ENCODE measurements around the gene ADK. TPM values are rescaled to one million over a fixed set of nuclear protein-coding genes. Genes with fewer than 3 reads are reported as not detected.

Gene ADK
- total RNA-seq, 1 donor from 2014 or later, result 13.1 TPM

DNA sequence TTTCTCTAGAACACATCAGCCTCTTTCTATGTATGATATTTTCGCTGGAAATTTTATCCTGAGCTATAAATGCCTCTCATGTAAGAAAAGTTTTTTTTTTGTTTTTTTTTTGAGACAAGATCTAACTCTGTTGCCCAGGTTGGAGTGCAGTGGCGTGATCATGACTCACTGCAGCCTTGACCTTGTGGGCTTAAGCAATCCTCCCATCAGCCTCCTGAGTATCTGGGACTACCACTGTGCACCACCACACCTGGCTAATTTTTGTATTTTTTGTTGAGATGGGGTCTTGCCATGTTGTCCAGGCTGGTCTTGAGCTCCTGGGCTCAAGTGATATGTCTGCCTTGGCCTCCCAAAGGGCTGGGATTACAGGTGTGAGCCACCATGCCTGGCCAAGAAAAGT, 80.4 kb downstream of the ADK start:
- H3K27me3 Mint-ChIP-seq (ENCODE audit: unreplicated experiment), result no peaks in the 10 kb centered on the region
- H3K9me3 Mint-ChIP-seq (ENCODE audit: unreplicated experiment), result no peaks in the 10 kb centered on the region
- H3K4me1 Mint-ChIP-seq (ENCODE audit: unreplicated experiment), result peaks cover 18% of the 10 kb centered on the region
- no peaks in the 10 kb centered on the region for H3K36me3 Mint-ChIP-seq (ENCODE audit: low read depth, unreplicated experiment)
- no peak overlapping the region for H3K27ac Mint-ChIP-seq (ENCODE audit: unreplicated experiment)
- TF ChIP-seq, protein P1, sequence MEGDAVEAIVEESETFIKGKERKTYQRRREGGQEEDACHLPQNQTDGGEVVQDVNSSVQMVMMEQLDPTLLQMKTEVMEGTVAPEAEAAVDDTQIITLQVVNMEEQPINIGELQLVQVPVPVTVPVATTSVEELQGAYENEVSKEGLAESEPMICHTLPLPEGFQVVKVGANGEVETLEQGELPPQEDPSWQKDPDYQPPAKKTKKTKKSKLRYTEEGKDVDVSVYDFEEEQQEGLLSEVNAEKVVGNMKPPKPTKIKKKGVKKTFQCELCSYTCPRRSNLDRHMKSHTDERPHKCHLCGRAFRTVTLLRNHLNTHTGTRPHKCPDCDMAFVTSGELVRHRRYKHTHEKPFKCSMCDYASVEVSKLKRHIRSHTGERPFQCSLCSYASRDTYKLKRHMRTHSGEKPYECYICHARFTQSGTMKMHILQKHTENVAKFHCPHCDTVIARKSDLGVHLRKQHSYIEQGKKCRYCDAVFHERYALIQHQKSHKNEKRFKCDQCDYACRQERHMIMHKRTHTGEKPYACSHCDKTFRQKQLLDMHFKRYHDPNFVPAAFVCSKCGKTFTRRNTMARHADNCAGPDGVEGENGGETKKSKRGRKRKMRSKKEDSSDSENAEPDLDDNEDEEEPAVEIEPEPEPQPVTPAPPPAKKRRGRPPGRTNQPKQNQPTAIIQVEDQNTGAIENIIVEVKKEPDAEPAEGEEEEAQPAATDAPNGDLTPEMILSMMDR (IDR thresholded peaks at IDR 0.05; ENCODE audit: unreplicated experiment), result no peak
- DNase-seq (ENCODE audit: low spot score), result no peak
- H3K4me3 Mint-ChIP-seq (ENCODE audit: unreplicated experiment), result no peak overlapping the region

DNA sequence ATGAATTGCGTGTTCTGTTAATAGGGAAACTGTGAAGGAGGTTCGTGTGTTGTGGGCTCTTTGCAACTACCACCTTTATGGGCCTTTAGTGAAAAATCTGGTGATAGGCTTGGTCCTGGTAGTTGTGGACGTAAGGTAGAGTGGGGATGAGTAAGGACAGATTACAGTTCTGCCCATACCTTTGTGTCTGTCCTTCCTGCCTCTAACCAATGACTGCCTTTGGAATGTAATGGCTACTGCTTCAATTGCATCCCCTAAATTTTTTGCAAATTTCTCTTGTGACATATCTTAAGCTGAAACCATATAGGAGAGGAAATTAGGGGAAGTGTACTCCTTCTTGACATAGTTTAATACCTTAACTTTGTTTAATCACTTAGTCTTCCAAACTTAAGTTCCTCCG, 82.3 kb downstream of the ADK start:
- H3K9me3 Mint-ChIP-seq (ENCODE audit: unreplicated experiment), result no peaks in the 10 kb centered on the region
- H3K27me3 Mint-ChIP-seq (ENCODE audit: unreplicated experiment), result no peaks in the 10 kb centered on the region
- no peak for DNase-seq (ENCODE audit: low spot score)
- TF ChIP-seq, protein P1 (IDR thresholded peaks at IDR 0.05; ENCODE audit: unreplicated experiment), result no peak
- peak overlapping the region; percentile 77 for H3K27ac Mint-ChIP-seq (ENCODE audit: unreplicated experiment)
- H3K36me3 Mint-ChIP-seq (ENCODE audit: low read depth, unreplicated experiment), result no peaks in the 10 kb centered on the region
- no peak overlapping the region for H3K4me3 Mint-ChIP-seq (ENCODE audit: unreplicated experiment)
- H3K4me1 Mint-ChIP-seq (ENCODE audit: unreplicated experiment), result peaks cover 15% of the 10 kb centered on the region

DNA sequence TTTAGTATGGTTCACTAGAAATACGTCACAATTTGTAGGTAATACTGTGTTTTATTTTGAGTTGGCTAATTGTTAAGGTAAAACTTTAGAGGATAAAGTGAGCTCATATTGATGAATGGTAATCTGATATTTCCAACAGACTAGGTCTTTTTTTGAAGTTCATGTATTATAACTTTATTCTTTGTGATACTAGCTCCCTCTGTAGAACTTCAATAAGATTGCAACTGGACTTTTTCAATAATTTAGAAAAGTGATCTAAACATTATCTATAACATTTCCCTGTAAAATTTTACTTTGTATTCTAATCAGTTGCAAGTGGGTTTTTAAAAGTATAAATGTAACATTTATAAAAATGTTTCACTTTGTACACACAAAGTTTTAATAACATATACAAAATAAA, 83.5 kb downstream of the ADK start:
- Mint-ChIP-seq H3K4me3 (ENCODE audit: unreplicated experiment) (no peak overlapping the region), H3K9me3 (ENCODE audit: unreplicated experiment) (no peaks in the 10 kb centered on the region), H3K27me3 (ENCODE audit: unreplicated experiment) (no peaks in the 10 kb centered on the region), H3K36me3 (ENCODE audit: low read depth, unreplicated experiment) (no peaks in the 10 kb centered on the region), H3K4me1 (ENCODE audit: unreplicated experiment) (peaks cover 12% of the 10 kb centered on the region), H3K27ac (ENCODE audit: unreplicated experiment) (no peak overlapping the region)
- DNase-seq (ENCODE audit: low spot score), result no peak
- TF ChIP-seq, protein P1 (IDR thresholded peaks at IDR 0.05; ENCODE audit: unreplicated experiment), result peak; percentile 11

DNA sequence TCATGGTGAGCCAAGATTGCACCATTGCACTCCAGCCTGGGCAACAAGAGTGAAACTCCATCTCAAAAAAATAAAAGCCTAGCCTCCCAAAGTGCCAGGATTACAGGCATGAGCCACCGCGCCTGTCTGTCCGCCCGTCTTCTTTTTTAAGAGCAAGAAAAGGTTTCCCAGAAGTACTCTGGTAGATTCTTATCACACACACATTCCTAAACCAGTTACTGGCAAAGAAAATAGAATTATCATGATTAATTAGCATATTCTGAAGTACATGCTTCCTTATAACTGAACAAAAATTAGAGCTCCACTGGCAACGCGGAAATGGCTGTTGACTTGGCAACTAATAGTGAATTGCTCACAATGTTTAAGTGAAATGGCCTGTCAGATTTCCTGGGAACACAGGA, 87.0 kb downstream of the ADK start:
- Mint-ChIP-seq H3K4me3 (ENCODE audit: unreplicated experiment) (no peak overlapping the region), H3K27me3 (ENCODE audit: unreplicated experiment) (no peaks in the 10 kb centered on the region), H3K27ac (ENCODE audit: unreplicated experiment) (no peak overlapping the region), H3K36me3 (ENCODE audit: low read depth, unreplicated experiment) (peaks cover 2% of the 10 kb centered on the region), H3K9me3 (ENCODE audit: unreplicated experiment) (no peaks in the 10 kb centered on the region), H3K4me1 (ENCODE audit: unreplicated experiment) (peaks cover 11% of the 10 kb centered on the region)
- no peak for DNase-seq (ENCODE audit: low spot score)
- TF ChIP-seq, protein P1 (IDR thresholded peaks at IDR 0.05; ENCODE audit: unreplicated experiment), result no peak

DNA sequence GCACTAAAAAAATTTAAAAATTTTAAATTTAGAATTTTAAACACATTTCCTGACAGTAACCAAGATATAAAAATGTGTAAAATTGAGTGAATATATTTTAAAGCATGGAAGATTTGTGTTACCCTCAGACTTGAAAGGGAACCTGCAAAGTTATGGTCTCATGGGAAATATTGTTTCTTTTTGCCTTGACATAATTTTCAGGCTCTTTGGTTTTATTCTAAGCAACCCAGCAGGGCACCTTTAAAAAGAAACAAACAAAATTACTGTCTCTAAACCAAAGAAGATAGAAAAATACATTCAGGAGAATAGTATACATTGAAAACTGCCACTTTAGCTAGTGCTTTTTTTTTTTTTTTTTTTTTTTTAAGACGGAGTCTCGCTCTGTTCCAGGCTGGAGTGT, 87.5 kb downstream of the ADK start:
- Mint-ChIP-seq H3K4me1 (ENCODE audit: unreplicated experiment) (peaks cover 6% of the 10 kb centered on the region), H3K9me3 (ENCODE audit: unreplicated experiment) (no peaks in the 10 kb centered on the region), H3K27me3 (ENCODE audit: unreplicated experiment) (no peaks in the 10 kb centered on the region), H3K27ac (ENCODE audit: unreplicated experiment) (no peak overlapping the region), H3K4me3 (ENCODE audit: unreplicated experiment) (no peak overlapping the region), H3K36me3 (ENCODE audit: low read depth, unreplicated experiment) (peaks cover 4% of the 10 kb centered on the region)
- TF ChIP-seq, protein P1 (IDR thresholded peaks at IDR 0.05; ENCODE audit: unreplicated experiment), result no peak
- DNase-seq (ENCODE audit: low spot score), result no peak

Measured in endothelial cell (in vitro differentiated cells).